ENCODE data around the gene LCTL.
"Not testable (repeated sequence)": the region's sequence is repeated elsewhere in the genome, so short reads cannot be mapped to it uniquely, and the experiment has no call there.

The LCTL gene

GRCh38 chr15:66505430-66505811, 60.4 kb downstream of the LCTL start:
- peak; percentile 45 for FAIRE-seq
- DNase-seq (ENCODE audit: insufficient read length, low spot score), result no peak
- TF ChIP-seq POU2F2 (IDR thresholded peaks at IDR 0.05; ENCODE audit: low read depth, low read length) (no peak), PAX5 (IDR thresholded peaks at IDR 0.05; ENCODE audit: insufficient read depth, low read length, severe bottlenecking) (no peak), POLR2A (IDR thresholded peaks at IDR 0.05; ENCODE audit: low read depth, low read length) (no peak), TAF1 (IDR thresholded peaks at IDR 0.05; ENCODE audit: low read depth, low read length) (no peak), SPI1 (IDR thresholded peaks at IDR 0.05; ENCODE audit: low read depth, low read length) (no peak), POLR2AphosphoS5 (IDR thresholded peaks at IDR 0.05; ENCODE audit: low read depth, low read length) (no peak)

GRCh38 chr15:66504563-66505429, 61.0 kb downstream of the LCTL start, which contains the start of the genes RPL4 and ZWILCH:
Gene RPL4 (minus strand): TSS chr15:66504855. CDS start chr15:66504790, 65 bp downstream.
Gene ZWILCH (plus strand): TSS chr15:66505326. CDS start chr15:66505339, 13 bp downstream.
- peak; percentile 47 for DNase-seq (ENCODE audit: insufficient read length, low spot score)
- TF ChIP-seq PAX5 (IDR thresholded peaks at IDR 0.05; ENCODE audit: insufficient read depth, low read length, severe bottlenecking) (peak; percentile 54), SPI1 (IDR thresholded peaks at IDR 0.05; ENCODE audit: low read depth, low read length) (peak; percentile 73), TAF1 (IDR thresholded peaks at IDR 0.05; ENCODE audit: low read depth, low read length) (peak; percentile 98), POU2F2 (IDR thresholded peaks at IDR 0.05; ENCODE audit: low read depth, low read length) (peak; percentile 89), POLR2AphosphoS5 (IDR thresholded peaks at IDR 0.05; ENCODE audit: low read depth, low read length) (peak; percentile 99), POLR2A (IDR thresholded peaks at IDR 0.05; ENCODE audit: low read depth, low read length) (peak; percentile 99)
- FAIRE-seq, result peak; percentile 87

DNA sequence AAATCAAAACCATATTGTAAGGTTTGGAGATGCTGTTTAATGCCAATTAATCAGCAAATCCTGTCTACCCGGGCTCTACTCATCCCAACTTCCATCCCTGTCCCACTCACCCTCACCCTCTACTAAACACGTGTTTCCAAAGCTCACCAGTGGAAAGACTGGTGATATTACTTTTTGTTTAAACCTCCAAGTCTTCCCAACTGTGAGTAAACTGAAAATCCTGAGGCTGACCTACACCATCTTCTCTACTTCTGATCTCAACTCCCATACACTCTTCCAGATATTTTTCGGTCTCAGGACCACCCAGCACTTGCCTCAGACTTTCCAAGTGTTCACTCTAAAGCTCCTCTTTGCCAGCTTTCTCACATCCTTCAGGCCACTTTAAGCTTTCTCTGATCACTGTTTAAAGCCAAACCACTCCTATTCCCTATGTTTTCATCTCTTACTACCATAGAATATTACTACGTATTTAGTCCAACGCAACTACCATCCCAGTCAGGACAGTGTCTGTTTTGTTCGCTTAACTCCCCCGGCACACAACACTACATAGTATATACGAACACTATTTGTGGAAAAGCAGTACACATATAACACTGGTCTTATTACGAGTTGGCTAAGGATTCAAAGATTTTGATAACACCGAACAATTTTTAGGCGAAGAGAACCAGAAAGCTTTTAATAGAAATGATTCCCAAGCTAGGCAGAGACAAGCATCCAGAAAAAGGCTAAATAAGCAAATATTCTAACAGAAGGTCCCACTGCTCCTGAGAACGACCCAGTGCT, 61.8 kb downstream of the LCTL start:
- DNase-seq (ENCODE audit: insufficient read length, low spot score) (no peak), FAIRE-seq (no peak)
- TF ChIP-seq SPI1 (IDR thresholded peaks at IDR 0.05; ENCODE audit: low read depth, low read length) (no peak), POLR2A (IDR thresholded peaks at IDR 0.05; ENCODE audit: low read depth, low read length) (0 out of 2 replicates have a peak, but pooled peaks have one; percentile 37)

GRCh38 chr15:66503041-66503648, 62.7 kb downstream of the LCTL start:
- not testable (repeated sequence) for FAIRE-seq; DNase-seq (ENCODE audit: insufficient read length, low spot score)
- TF ChIP-seq POLR2A (IDR thresholded peaks at IDR 0.05; ENCODE audit: low read depth, low read length), result 0 out of 2 replicates have a peak, but pooled peaks have one; percentile 6

GRCh38 chr15:66502491-66502890, 63.3 kb downstream of the LCTL start:
- FAIRE-seq (no peak), DNase-seq (ENCODE audit: insufficient read length, low spot score) (no peak)
- TF ChIP-seq POLR2A (IDR thresholded peaks at IDR 0.05; ENCODE audit: low read depth, low read length), result 0 out of 2 replicates have a peak, but pooled peaks have one; percentile 4
- no peak for TF ChIP-seq POLR2AphosphoS5 (IDR thresholded peaks at IDR 0.05; ENCODE audit: low read depth, low read length)

- not testable (repeated sequence) for FAIRE-seq; DNase-seq (ENCODE audit: insufficient read length, low spot score)
These were observed 65.5 kb downstream of the LCTL start for GRCh38 chr15:66500346-66500745.

GRCh38 chr15:66498501-66499386, 67.1 kb downstream of the LCTL start:
- no peak for TF ChIP-seq PAX5 (IDR thresholded peaks at IDR 0.05; ENCODE audit: insufficient read depth, low read length, severe bottlenecking)
- peak; percentile 64; the same call in 1 of the 2 replicates for TF ChIP-seq POLR2A (IDR thresholded peaks at IDR 0.05; ENCODE audit: low read depth, low read length)
- DNase-seq (ENCODE audit: insufficient read length, low spot score) (no peak), FAIRE-seq (no peak)
